HG03060 (cell line): ENCODE data around the gene ANAPC16.
"Not testable (repeated sequence)": the region's sequence is repeated elsewhere in the genome, so short reads cannot be mapped to it uniquely, and the experiment has no call there.

Source experiments
- ATAC-seq: cut with Tn5 transposase; IDR thresholded peaks from one replicate; pipeline ENCODE4 v1.9.1; 2021; ENCODE audit warnings: low read depth, moderate number of reproducible peaks; ENCODE audit not compliant: unreplicated experiment

The ANAPC16 gene

GRCh38 chr10:72276421-72277339, 60.9 kb downstream of the ANAPC16 start:
- no peak for ATAC-seq

GRCh38 chr10:72277340-72277995, 61.7 kb downstream of the ANAPC16 start:
- no peak for ATAC-seq

- no peak for ATAC-seq
Observed at GRCh38 chr10:72277996-72278667, 62.3 kb downstream of the ANAPC16 start.

- ATAC-seq: no peak
Observed at GRCh38 chr10:72278668-72279393, 63.0 kb downstream of the ANAPC16 start.

- ATAC-seq: not testable (repeated sequence)
Observed at GRCh38 chr10:72279587-72279986, 63.8 kb downstream of the ANAPC16 start.

- no peak for ATAC-seq
Observed at GRCh38 chr10:72283131-72283530, 67.3 kb downstream of the ANAPC16 start.
